ENCODE data around the gene BTAF1. TPM values are rescaled to one million over a fixed set of nuclear protein-coding genes. Genes with fewer than 3 reads are reported as not detected.

Gene BTAF1
- polyA plus RNA-seq, 6 donors from 2014 or later, result 9.2 to 25.8 (median 16.1) TPM

DNA sequence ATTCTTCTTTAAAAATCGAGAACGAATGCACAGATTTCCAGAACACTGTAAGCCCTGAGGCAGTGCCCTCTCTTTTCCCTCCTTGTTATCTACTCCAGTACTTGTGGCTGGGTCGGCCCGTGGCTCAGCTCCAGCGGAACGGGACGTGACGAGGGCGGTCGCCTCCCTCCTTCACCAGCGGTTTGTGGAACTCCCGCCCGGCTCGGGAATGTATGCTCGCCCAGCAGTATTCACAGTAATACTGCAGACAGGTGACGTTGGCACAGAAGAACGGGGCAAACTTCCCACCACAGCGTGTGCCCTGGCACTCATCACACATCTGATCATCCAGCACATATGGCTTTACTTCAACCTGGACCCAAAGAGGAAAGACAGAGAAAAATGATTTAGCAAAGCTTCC, 128.5 kb downstream of the BTAF1 start:
- H3K27ac Mint-ChIP-seq, result no peak overlapping the region
- DNase-seq, result no peak
- H3K4me1 Mint-ChIP-seq, result peaks cover 11 to 22% (median 13%) of the 10 kb centered on the region in 3 donors
- H3K9me3 Mint-ChIP-seq, result no peaks in the 10 kb centered on the region
- no peaks in the 10 kb centered on the region for H3K27me3 Mint-ChIP-seq
- ATAC-seq (ENCODE audit: low read depth in 2 of 2), result no peak
- H3K4me3 Mint-ChIP-seq, result no peak overlapping the region
- H3K36me3 Mint-ChIP-seq, result peaks cover 0 to 5% of the 10 kb centered on the region in 2 donors

DNA sequence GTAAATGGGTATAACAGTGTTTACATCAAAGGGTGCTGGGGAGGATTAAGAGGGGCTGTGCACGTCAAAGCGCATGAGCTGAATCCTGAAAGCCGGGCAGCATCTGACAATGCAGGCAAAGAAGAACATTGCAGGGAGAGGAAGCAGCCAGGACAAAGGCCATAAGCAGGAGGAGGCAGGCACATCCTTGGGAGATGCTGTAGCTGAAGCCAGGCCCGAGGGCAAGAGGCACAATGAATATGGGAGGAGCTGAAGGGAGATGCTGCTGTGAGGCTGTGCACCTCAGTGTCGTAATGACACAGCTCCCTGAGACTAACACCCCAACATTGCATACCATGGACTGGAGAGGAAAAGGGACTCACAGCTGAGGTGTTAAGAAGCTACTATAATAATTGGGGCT, 129.2 kb downstream of the BTAF1 start:
- no peak for ATAC-seq (ENCODE audit: low read depth in 2 of 2)
- Mint-ChIP-seq H3K36me3 (peaks cover 0 to 5% of the 10 kb centered on the region in 2 donors), H3K4me3 (no peak overlapping the region), H3K27ac (no peak overlapping the region), H3K27me3 (no peaks in the 10 kb centered on the region), H3K9me3 (no peaks in the 10 kb centered on the region), H3K4me1 (peaks cover 8 to 19% (median 10%) of the 10 kb centered on the region in 3 donors)
- DNase-seq, result no peak

DNA sequence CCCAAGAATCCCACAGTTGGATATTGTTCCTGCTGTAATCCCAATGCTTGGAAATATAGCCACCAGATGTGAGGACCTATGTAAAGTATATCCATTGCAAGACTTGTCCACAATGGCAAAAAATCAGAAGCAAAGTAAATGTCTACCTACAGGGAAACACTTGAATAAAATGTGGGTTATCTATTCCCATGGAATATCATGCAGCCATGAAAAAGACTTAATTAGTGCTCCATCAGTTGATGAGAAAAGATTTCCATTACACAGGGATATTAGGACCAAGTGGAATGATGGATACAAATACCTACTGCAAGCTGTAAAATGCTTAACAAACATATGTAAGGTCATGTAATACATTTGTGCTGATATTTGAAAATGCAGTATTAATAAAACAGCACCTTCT, 131.2 kb downstream of the BTAF1 start:
- DNase-seq (no peak), ATAC-seq (ENCODE audit: low read depth in 2 of 2) (no peak)
- H3K4me1 Mint-ChIP-seq, result peaks cover 0 to 9% (median 0%) of the 10 kb centered on the region in 3 donors
- H3K27me3 Mint-ChIP-seq, result no peaks in the 10 kb centered on the region
- no peak overlapping the region for H3K4me3 Mint-ChIP-seq
- peaks cover 0 to 5% of the 10 kb centered on the region in 2 donors for H3K36me3 Mint-ChIP-seq
- no peak overlapping the region for H3K27ac Mint-ChIP-seq
- no peaks in the 10 kb centered on the region for H3K9me3 Mint-ChIP-seq

DNA sequence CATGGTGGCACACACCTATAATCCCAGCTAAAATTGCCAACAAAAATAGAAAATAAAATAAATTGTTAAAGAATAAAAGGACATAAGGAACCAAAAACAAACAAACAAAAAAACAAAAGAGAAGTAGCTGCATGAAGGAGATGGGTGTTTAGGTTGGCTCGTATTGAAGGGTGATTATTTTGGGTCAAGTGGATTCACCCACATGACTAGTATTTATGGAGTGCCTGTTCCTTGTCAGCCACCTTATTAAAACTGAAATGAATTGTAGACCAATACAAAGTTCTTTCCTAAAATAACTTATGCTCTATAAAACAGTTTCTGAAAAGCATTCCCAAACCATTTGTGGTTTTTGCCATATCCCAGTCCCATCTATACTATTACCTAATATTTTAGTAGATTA, 138.7 kb downstream of the BTAF1 start:
- Mint-ChIP-seq H3K27me3 (no peaks in the 10 kb centered on the region), H3K9me3 (no peaks in the 10 kb centered on the region), H3K4me3 (no peak overlapping the region), H3K4me1 (no peaks in the 10 kb centered on the region), H3K27ac (no peak overlapping the region), H3K36me3 (peaks cover 0 to 4% of the 10 kb centered on the region in 2 donors)
- DNase-seq, result no peak
- no peak for ATAC-seq (ENCODE audit: low read depth in 2 of 2)

DNA sequence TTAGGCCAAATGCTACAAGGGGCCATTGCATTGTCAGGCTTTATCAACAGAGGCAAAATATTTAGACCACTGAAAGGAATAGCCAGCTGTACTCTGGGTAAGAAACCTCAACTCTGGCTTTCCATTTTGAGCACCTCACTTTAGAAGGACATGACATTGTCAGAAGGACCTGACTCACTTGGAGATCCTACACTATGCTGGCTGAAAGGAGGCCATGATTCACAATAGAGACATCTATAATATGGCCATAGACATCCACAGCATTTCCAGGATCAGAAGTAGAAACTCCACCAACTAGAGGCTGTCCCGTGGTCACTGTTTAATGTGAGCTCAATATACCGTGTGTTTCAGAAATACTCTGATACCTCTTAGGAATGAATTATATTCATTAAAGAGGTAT, 140.9 kb downstream of the BTAF1 start:
- ATAC-seq (ENCODE audit: low read depth in 2 of 2), result no peak
- no peak overlapping the region for H3K27ac Mint-ChIP-seq
- H3K9me3 Mint-ChIP-seq, result no peaks in the 10 kb centered on the region
- H3K36me3 Mint-ChIP-seq, result peaks cover 0 to 4% of the 10 kb centered on the region in 2 donors
- DNase-seq, result no peak
- H3K4me3 Mint-ChIP-seq, result no peak overlapping the region
- H3K4me1 Mint-ChIP-seq, result no peaks in the 10 kb centered on the region
- no peaks in the 10 kb centered on the region for H3K27me3 Mint-ChIP-seq

DNA sequence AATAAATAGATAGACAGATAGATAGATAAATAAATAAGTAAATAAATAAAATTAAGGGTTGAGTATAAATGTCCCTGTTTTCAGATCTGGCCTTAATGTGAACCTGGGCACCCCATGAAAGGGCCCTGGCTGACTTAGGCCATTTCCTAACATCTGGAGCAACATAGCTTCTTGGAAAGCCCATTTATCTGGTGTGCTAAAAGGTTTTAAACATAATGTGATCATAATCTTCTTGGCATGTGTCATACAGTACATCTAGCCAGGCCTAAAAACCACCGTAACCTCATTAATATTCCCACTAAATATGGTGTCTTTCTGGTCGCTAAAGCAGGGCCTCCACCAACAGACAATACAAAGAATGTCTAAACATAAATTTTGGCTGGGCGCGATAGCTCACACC, 142.8 kb downstream of the BTAF1 start:
- DNase-seq (no peak), ATAC-seq (ENCODE audit: low read depth in 2 of 2) (no peak)
- no peak overlapping the region for H3K4me3 Mint-ChIP-seq
- H3K36me3 Mint-ChIP-seq, result no peaks in the 10 kb centered on the region
- no peaks in the 10 kb centered on the region for H3K4me1 Mint-ChIP-seq
- no peaks in the 10 kb centered on the region for H3K27me3 Mint-ChIP-seq
- no peaks in the 10 kb centered on the region for H3K9me3 Mint-ChIP-seq
- no peak overlapping the region for H3K27ac Mint-ChIP-seq

DNA sequence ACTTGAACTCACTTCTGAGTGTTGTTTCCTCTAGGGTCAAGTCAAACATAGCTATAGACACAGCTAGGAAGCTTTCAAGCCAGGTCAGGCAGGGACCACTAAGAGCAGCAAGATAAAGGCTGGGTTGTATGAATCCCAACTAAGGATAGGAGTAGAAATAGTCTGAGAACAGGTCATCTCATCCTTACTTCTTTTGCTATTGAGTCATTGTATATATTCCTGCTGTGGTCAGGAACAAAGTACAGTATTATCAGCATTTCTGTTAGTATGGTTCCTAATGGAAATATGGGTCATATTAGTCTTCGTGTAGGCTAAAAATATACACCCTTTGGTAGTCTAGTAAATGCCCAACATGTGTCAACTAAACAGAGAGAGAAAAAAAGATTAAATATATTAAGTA, 145.3 kb downstream of the BTAF1 start:
- ATAC-seq (ENCODE audit: low read depth in 2 of 2) (no peak), DNase-seq (no peak)
- Mint-ChIP-seq H3K9me3 (no peaks in the 10 kb centered on the region), H3K36me3 (no peaks in the 10 kb centered on the region), H3K4me3 (no peak overlapping the region), H3K27me3 (no peaks in the 10 kb centered on the region), H3K27ac (no peak overlapping the region), H3K4me1 (no peaks in the 10 kb centered on the region)

DNA sequence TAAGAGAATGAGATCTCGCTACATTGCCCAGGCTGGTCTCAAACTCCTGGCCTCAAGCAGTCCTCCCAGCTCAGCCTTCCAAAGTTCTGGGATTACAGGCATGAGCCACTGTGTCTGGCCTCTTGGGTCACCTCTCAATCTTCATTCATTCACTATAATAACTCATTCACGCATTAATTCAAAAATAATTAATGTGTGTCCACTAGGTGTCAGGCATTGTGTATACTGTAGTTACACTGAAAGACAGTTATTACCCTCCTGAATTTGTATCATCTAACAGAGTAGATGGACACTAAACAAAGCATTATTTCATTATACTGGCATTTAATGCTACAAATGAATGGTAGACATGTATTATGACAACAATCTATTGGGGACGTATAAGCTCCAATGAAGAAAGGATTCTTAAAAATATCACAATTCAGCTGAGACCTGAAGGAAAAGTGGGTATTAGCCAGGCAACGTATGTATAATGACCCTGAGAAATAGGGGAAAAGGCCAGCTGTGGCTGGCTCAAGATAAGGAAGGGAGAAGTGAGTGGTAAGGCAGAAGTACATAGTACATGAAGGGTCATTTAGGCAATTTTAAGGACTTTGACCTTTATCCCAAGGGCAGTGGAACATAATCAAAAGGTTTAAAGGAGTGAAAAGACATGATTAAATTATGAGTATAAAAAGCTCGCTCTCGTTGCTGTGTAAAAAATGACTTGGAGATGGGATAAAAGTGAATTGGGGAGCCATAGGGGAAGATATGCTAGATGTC, 150.7 kb downstream of the BTAF1 start:
- Mint-ChIP-seq H3K27me3 (no peaks in the 10 kb centered on the region), H3K9me3 (no peaks in the 10 kb centered on the region), H3K36me3 (peaks cover 12 to 22% of the 10 kb centered on the region in 2 donors), H3K27ac (no peak overlapping the region), H3K4me1 (no peaks in the 10 kb centered on the region), H3K4me3 (no peak overlapping the region)
- ATAC-seq (ENCODE audit: low read depth in 2 of 2), result no peak
- DNase-seq, result no peak

DNA sequence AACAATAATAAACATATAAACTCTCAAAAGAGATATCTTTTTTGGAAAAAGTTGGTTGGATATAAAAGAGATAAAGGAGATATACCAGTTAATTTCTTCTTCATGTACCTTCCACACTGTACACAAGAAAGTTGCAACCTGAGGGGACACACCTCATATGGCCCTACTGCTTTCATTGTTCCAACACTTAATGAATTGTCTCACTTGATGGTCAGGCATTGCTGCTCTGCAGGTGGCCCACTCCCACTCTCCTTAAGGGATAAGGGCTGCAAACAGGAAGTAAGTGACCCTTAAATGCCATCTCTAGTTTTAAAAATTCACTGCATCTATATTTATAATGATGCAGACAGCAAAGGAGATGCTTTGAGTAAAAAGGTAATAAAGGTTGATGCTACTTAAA, 152.3 kb downstream of the BTAF1 start:
- H3K36me3 Mint-ChIP-seq, result peaks cover 21 to 22% of the 10 kb centered on the region in 2 donors
- H3K4me1 Mint-ChIP-seq, result no peaks in the 10 kb centered on the region
- H3K4me3 Mint-ChIP-seq, result no peak overlapping the region
- DNase-seq (no peak), ATAC-seq (ENCODE audit: low read depth in 2 of 2) (no peak)
- H3K27me3 Mint-ChIP-seq, result no peaks in the 10 kb centered on the region
- no peak overlapping the region for H3K27ac Mint-ChIP-seq
- no peaks in the 10 kb centered on the region for H3K9me3 Mint-ChIP-seq

DNA sequence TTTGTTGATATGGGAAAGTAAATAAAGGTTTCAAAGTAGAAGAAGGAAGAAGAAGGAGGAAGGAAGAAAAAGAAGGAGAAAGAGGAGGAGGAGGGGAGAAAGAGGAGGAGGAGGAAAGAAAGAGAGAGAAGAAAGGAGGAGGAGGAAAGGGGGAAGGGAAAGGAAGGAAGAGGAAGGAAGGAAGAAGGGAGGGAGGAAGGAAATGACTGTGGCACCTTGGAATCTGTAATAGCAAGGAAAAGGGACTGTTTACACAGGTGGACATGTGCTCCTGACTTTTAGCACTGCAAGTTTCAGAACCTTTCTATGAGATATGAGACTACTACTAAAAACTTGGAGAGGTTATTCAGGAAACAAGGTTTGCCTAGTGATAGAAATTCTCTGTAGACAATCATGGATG, 153.2 kb downstream of the BTAF1 start:
- no peaks in the 10 kb centered on the region for H3K9me3 Mint-ChIP-seq
- peaks cover 22 to 27% of the 10 kb centered on the region in 2 donors for H3K36me3 Mint-ChIP-seq
- ATAC-seq (ENCODE audit: low read depth in 2 of 2), result no peak
- H3K27me3 Mint-ChIP-seq, result no peaks in the 10 kb centered on the region
- no peak for DNase-seq
- H3K27ac Mint-ChIP-seq, result peak overlapping the region in 1 of 6 donors; percentile 6
- no peaks in the 10 kb centered on the region for H3K4me1 Mint-ChIP-seq
- no peak overlapping the region for H3K4me3 Mint-ChIP-seq

DNA sequence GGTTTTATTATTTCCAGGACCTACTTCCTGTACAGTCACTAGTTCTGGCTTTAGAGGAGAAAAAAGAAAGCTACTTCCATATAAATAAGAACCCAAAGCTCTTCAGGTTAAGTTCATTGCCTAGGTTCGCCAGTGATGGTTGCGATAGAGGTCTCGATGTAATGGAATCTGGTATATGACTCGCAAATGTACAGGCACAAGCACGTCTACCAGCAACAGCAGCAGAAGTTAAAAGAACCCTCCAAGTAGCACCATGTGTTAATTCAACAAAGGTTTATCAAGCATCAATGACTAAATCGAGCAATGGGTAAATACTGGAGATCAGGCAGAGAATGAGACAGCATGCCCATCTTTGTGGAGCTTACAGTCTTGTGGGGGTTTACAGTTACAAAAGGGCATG, 155.4 kb downstream of the BTAF1 start:
- H3K27ac Mint-ChIP-seq, result no peak overlapping the region
- no peaks in the 10 kb centered on the region for H3K9me3 Mint-ChIP-seq
- no peaks in the 10 kb centered on the region for H3K27me3 Mint-ChIP-seq

More for the DNA sequence above, 155.4 kb downstream of the BTAF1 start:
- ATAC-seq (ENCODE audit: low read depth in 2 of 2), result no peak
- Mint-ChIP-seq H3K4me3 (no peak overlapping the region), H3K36me3 (peaks cover 22 to 27% of the 10 kb centered on the region in 2 donors), H3K4me1 (peaks cover 0 to 6% (median 0%) of the 10 kb centered on the region in 3 donors)
- DNase-seq, result no peak

Other genes starting within 250 kb of the BTAF1 start
- gene TNKS2, start 125.3 kb upstream of the BTAF1 start, polyA plus RNA-seq (ENCODE audit: low read depth in 6 of 6), result 10 to 100 TPM; 17.9 to 32.2 (median 26.5) TPM
- gene FGFBP3, start 14.3 kb upstream of the BTAF1 start, polyA plus RNA-seq (ENCODE audit: low read depth in 6 of 6), result 1 to 10 TPM in 5 of 6 donors, under 1 TPM in 1; 0.79 to 2.4 (median 1.4) TPM